IMR-90 (cell line): ENCODE results near the gene DSCAML1.

Experiments used
- BHLHE40 ChIP-seq: fragments of 150-350 bp; IDR thresholded peaks from 2 replicates; pipeline ENCODE4 v1.6.1; 2016; ENCODE audit warnings: mild to moderate bottlenecking, low read depth, low read length
- CEBPB ChIP-seq: IDR thresholded peaks from 2 replicates; pipeline ENCODE4 v1.6.1; 2012; ENCODE audit warnings: low read depth, low read length, improper control_type of control experiment
- ELK1 ChIP-seq: fragments of 150-350 bp; IDR thresholded peaks from 2 replicates; pipeline ENCODE4 v1.6.1; 2016; ENCODE audit warnings: low read depth, mild to moderate bottlenecking, low read length, moderate library complexity, borderline replicate concordance
- MAZ ChIP-seq: IDR thresholded peaks from 2 replicates; pipeline ENCODE4 v1.6.1; 2012; ENCODE audit warnings: low read depth, mild to moderate bottlenecking, low read length, improper control_type of control experiment, moderate library complexity, borderline replicate concordance
- POLR2A ChIP-seq: IDR thresholded peaks from 2 replicates; pipeline ENCODE4 v1.6.1; 2012; ENCODE audit warnings: mild to moderate bottlenecking, low read depth, low read length
- RFX5 ChIP-seq: IDR thresholded peaks from 2 replicates; pipeline ENCODE4 v1.8.0; 2012; ENCODE audit warnings: low read depth, mild to moderate bottlenecking, low read length, moderate library complexity
- TF ChIP-seq, protein P1 (sequence below): conservative IDR thresholded peaks from 2 replicates; pipeline ENCODE4 v1.5.1; 2012; ENCODE audit warnings: mild to moderate bottlenecking, low read depth, low read length, improper control_type of control experiment

DNA sequence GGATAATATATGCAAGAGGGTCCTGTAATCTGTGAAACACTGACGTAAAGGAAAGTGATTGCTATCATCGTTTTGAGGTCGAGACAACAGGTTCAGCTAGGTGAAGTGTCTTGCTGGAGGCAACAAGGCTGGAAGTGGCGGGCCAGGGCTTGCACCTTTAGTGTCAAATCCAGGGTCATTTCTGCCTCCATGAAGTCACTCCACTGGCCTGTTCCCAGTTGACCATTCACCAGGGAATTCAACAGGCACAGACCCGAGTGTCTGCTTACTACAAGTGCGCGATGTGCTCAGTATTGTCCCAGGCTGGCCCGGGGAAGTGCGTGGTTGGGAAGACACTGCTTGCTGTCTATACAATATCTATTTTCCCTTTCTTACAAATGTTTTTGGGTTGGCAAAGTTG is 244.4 kb downstream of the DSCAML1 start:
- TF ChIP-seq, protein P1, sequence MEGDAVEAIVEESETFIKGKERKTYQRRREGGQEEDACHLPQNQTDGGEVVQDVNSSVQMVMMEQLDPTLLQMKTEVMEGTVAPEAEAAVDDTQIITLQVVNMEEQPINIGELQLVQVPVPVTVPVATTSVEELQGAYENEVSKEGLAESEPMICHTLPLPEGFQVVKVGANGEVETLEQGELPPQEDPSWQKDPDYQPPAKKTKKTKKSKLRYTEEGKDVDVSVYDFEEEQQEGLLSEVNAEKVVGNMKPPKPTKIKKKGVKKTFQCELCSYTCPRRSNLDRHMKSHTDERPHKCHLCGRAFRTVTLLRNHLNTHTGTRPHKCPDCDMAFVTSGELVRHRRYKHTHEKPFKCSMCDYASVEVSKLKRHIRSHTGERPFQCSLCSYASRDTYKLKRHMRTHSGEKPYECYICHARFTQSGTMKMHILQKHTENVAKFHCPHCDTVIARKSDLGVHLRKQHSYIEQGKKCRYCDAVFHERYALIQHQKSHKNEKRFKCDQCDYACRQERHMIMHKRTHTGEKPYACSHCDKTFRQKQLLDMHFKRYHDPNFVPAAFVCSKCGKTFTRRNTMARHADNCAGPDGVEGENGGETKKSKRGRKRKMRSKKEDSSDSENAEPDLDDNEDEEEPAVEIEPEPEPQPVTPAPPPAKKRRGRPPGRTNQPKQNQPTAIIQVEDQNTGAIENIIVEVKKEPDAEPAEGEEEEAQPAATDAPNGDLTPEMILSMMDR, result no peak
- TF ChIP-seq POLR2A (no peak), ELK1 (no peak), CEBPB (no peak), MAZ (no peak), BHLHE40 (no peak), RFX5 (no peak)
